MM.1S (cell line): ENCODE results near the gene LRTM2.

Experiments used
- DNase-seq: peaks from one replicate; pipeline ENCODE4 v3.0.0-alpha.2; 2015
- H2AFZ ChIP-seq: fragments of 300-600 bp; sonication (generic); 2 replicates; pipeline ENCODE4 v1.6.0; 2016; ENCODE audit warnings: antibody characterized with exemption, low read length
- H3F3A ChIP-seq: fragments of 300-600 bp; sonication (generic); 2 replicates; pipeline ENCODE4 v1.6.1; 2016; ENCODE audit warnings: mild to moderate bottlenecking, antibody characterized with exemption, low read length, moderate library complexity, mixed read lengths; ENCODE audit not compliant: insufficient read depth
- H3K27ac ChIP-seq: fragments of 300-600 bp; sonication (generic); 2 replicates; pipeline ENCODE4 v1.5.1; 2016; ENCODE audit warnings: mild to moderate bottlenecking, low read length
- H3K27me3 ChIP-seq: fragments of 300-600 bp; sonication (generic); replicated peaks from 2 replicates; pipeline ENCODE4 v1.6.0; 2016; ENCODE audit warnings: low read length; ENCODE audit not compliant: insufficient read depth
- H3K36me3 ChIP-seq: fragments of 300-600 bp; sonication (generic); replicated peaks from 2 replicates; pipeline ENCODE4 v1.6.1; 2016; ENCODE audit warnings: mild to moderate bottlenecking, low read length, mixed read lengths; ENCODE audit not compliant: insufficient read depth
- H3K4me1 ChIP-seq: fragments of 300-600 bp; sonication (generic); 2 replicates; pipeline ENCODE4 v1.6.1; 2016; ENCODE audit warnings: low read length, mixed read lengths
- H3K4me2 ChIP-seq: fragments of 300-600 bp; sonication (generic); 2 replicates; pipeline ENCODE4 v1.6.0; 2016; ENCODE audit warnings: low read depth, low read length
- H3K4me3 ChIP-seq: fragments of 300-600 bp; sonication (generic); 2 replicates; pipeline ENCODE4 v1.5.1; 2016; ENCODE audit warnings: low read length, mixed read lengths
- H3K79me2 ChIP-seq: fragments of 300-600 bp; sonication (generic); 2 replicates; pipeline ENCODE4 v1.6.1; 2016; ENCODE audit warnings: mixed run types, low read length, mixed read lengths
- H3K9ac ChIP-seq: fragments of 300-600 bp; sonication (generic); 2 replicates; pipeline ENCODE4 v1.6.1; 2016; ENCODE audit warnings: low read length, mixed read lengths
- H3K9me2 ChIP-seq: fragments of 300-600 bp; sonication (generic); replicated peaks from 2 replicates; pipeline ENCODE4 v1.6.1; 2016; ENCODE audit warnings: mild to moderate bottlenecking, low read length, mixed read lengths; ENCODE audit not compliant: insufficient read depth
- H3K9me3 ChIP-seq: fragments of 300-600 bp; sonication (generic); replicated peaks from 2 replicates; pipeline ENCODE4 v1.6.1; 2016; ENCODE audit warnings: mild to moderate bottlenecking, low read length, mixed read lengths; ENCODE audit not compliant: insufficient read depth
- H4K20me1 ChIP-seq: fragments of 300-600 bp; sonication (generic); 2 replicates; pipeline ENCODE4 v1.6.1; 2016; ENCODE audit warnings: mild to moderate bottlenecking, low read length, moderate library complexity, mixed read lengths; ENCODE audit not compliant: insufficient read depth
- EZH2 ChIP-seq: fragments of 300-600 bp; sonication (generic); optimal IDR thresholded peaks from 2 replicates; pipeline ENCODE3; 2017; ENCODE audit warnings: low read depth, mild to moderate bottlenecking, antibody characterized with exemption, low read length, mixed read lengths
- EZH2phosphoT487 ChIP-seq: fragments of 300-600 bp; sonication (generic); IDR thresholded peaks from 2 replicates; pipeline ENCODE4 v1.6.1; 2018; ENCODE audit warnings: antibody characterized with exemption, low read length
- TF ChIP-seq, protein P1 (sequence below): fragments of 300-600 bp; sonication (generic); IDR thresholded peaks from 2 replicates; pipeline ENCODE4 v1.5.1; 2016; ENCODE audit warnings: antibody characterized with exemption, low read length, mixed read lengths

The LRTM2 gene

DNA sequence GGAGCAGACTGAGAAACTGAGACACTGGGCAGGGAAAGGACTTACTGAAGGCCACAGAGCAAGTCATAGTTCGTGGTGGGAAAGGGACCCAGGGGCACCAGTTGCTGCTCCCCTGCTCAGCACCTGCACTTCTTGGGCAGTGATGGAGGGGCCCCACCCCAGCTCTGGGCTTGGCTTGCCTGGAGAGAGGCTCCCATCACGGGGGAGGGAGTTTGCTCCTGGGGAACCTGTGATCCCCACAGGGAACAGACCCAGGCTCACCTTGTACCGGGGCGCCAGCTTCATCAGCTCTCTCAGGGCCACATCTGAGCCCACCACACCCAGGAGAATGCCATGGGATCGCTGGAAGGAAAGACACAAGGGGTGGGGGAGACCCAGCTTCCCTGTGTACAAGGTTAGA is 58.3 kb downstream of the LRTM2 start:
- Histone ChIP-seq H3K9me2 (no peaks in the 10 kb centered on the region), H3K9me3 (no peaks in the 10 kb centered on the region), H3K4me2 (no peak overlapping the region), H2AFZ (no peak overlapping the region), H3K4me3 (no peak overlapping the region), H4K20me1 (no peaks in the 10 kb centered on the region), H3K4me1 (no peaks in the 10 kb centered on the region), H3K79me2 (no peaks in the 10 kb centered on the region), H3K27ac (no peak overlapping the region), H3F3A (no peaks in the 10 kb centered on the region), H3K27me3 (no peaks in the 10 kb centered on the region), H3K9ac (no peak overlapping the region), H3K36me3 (no peaks in the 10 kb centered on the region)
- DNase-seq = no peak
- no peak for TF ChIP-seq EZH2phosphoT487
- no peak for TF ChIP-seq EZH2
- TF ChIP-seq, protein P1, sequence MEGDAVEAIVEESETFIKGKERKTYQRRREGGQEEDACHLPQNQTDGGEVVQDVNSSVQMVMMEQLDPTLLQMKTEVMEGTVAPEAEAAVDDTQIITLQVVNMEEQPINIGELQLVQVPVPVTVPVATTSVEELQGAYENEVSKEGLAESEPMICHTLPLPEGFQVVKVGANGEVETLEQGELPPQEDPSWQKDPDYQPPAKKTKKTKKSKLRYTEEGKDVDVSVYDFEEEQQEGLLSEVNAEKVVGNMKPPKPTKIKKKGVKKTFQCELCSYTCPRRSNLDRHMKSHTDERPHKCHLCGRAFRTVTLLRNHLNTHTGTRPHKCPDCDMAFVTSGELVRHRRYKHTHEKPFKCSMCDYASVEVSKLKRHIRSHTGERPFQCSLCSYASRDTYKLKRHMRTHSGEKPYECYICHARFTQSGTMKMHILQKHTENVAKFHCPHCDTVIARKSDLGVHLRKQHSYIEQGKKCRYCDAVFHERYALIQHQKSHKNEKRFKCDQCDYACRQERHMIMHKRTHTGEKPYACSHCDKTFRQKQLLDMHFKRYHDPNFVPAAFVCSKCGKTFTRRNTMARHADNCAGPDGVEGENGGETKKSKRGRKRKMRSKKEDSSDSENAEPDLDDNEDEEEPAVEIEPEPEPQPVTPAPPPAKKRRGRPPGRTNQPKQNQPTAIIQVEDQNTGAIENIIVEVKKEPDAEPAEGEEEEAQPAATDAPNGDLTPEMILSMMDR = no peak

DNA sequence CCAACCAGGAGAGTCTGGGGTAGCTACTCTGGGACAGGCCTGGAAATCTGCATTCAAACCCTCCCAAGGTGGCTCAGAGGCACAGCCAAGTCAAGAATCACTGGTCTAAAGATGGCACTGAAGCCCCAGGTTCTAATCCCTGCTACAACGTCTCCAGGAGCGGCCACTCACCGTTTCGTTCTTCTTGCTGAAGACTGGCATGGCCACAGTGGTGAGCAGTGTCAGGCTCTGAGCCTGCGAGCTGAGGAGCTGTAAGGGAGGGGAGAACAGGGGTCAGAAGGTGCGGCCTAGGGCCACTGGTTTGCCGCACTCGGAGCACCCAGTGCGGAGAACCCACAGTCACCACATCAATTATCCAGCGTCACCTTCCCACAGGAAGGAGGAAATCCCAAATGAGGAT is 59.3 kb downstream of the LRTM2 start:
- H3K4me3 ChIP-seq = no peak overlapping the region
- no peaks in the 10 kb centered on the region; the same call in 1 of the 2 replicates for H3K27me3 ChIP-seq
- DNase-seq = no peak
- H3F3A ChIP-seq = no peaks in the 10 kb centered on the region
- H2AFZ ChIP-seq = no peak overlapping the region
- no peaks in the 10 kb centered on the region for H3K36me3 ChIP-seq
- no peaks in the 10 kb centered on the region for H3K79me2 ChIP-seq
- no peak overlapping the region for H3K27ac ChIP-seq
- no peaks in the 10 kb centered on the region for H3K4me1 ChIP-seq
- H3K9me2 ChIP-seq = no peaks in the 10 kb centered on the region
- H3K4me2 ChIP-seq = no peak overlapping the region
- TF ChIP-seq, protein P1 = no peak
- TF ChIP-seq EZH2phosphoT487 (no peak), EZH2 (no peak)
- no peaks in the 10 kb centered on the region for H3K9me3 ChIP-seq
- no peak overlapping the region for H3K9ac ChIP-seq
- no peaks in the 10 kb centered on the region for H4K20me1 ChIP-seq

DNA sequence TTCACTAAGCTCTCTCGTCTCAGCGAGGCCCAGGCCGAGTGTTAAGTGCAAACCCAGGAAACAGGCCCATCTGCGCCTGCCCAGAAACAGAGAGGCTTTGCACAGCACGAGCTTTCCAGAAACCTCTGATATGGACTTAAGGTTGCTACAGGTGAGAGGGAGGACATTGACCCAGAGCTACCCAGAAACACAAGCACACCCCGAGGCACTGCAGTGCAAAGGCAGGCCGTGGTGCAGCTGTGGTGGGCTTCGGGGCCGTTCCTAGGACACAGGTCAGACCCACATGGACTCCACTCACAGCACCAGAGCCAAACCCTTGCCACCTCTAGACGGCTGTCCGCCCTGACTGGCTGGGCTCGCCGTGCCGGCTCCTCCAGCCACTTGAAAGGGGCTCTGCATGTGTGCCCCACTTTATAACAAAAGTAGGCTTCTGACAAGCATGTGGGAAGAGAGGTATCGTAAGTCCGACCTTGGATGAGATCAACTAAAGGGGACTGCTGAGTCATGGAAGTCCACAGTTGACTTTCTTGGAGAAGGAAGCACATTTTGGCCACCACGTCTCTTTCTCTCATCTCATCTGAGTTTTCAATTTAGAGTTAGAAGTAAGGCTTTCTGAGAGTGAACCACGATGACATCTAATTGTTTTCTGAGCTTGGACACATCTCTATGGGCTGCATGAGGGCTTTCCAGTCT is 59.9 kb downstream of the LRTM2 start:
- DNase-seq = no peak
- no peaks in the 10 kb centered on the region for H4K20me1 ChIP-seq
- no peaks in the 10 kb centered on the region for H3K9me3 ChIP-seq
- no peak for TF ChIP-seq EZH2phosphoT487
- no peak overlapping the region for H3K4me2 ChIP-seq
- no peak overlapping the region for H3K4me3 ChIP-seq
- no peaks in the 10 kb centered on the region; the same call in 1 of the 2 replicates for H3K27me3 ChIP-seq
- H3F3A ChIP-seq = no peaks in the 10 kb centered on the region
- H3K27ac ChIP-seq = no peak overlapping the region
- no peaks in the 10 kb centered on the region for H3K4me1 ChIP-seq
- H2AFZ ChIP-seq = no peak overlapping the region
- H3K36me3 ChIP-seq = no peaks in the 10 kb centered on the region
- no peak overlapping the region for H3K9ac ChIP-seq
- H3K79me2 ChIP-seq = no peaks in the 10 kb centered on the region
- no peaks in the 10 kb centered on the region for H3K9me2 ChIP-seq

DNA sequence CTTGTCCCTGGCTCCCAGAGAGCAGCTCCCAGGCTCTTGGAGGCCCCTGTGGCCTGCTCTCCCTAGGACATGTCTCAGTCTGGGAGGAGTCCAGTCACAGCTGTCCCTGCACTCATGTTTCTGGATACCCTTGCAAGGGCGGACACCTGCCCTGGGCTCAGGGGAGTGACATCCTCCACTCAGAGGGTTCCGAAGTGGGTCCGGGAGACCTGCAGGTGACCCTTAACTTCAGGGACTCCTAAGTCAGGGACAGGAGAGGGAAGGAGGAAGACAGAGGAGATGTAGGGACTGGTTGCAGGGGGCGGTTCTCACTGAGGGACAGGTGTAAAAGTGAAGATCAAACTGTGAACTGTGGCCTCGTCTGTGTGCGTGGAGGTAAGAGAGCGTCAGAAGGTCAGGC is 60.5 kb downstream of the LRTM2 start:
- H3K27me3 ChIP-seq = no peaks in the 10 kb centered on the region; the same call in 1 of the 2 replicates
- H3K9me2 ChIP-seq = no peaks in the 10 kb centered on the region
- H3K27ac ChIP-seq = no peak overlapping the region
- no peak for DNase-seq
- no peak overlapping the region for H3K9ac ChIP-seq
- no peaks in the 10 kb centered on the region for H3K9me3 ChIP-seq
- no peaks in the 10 kb centered on the region for H3K79me2 ChIP-seq
- H3K36me3 ChIP-seq = no peaks in the 10 kb centered on the region
- H4K20me1 ChIP-seq = no peaks in the 10 kb centered on the region
- TF ChIP-seq EZH2 (no peak), EZH2phosphoT487 (no peak)
- no peak overlapping the region for H2AFZ ChIP-seq
- no peaks in the 10 kb centered on the region for H3F3A ChIP-seq
- no peak overlapping the region for H3K4me2 ChIP-seq
- no peak overlapping the region for H3K4me3 ChIP-seq
- no peaks in the 10 kb centered on the region for H3K4me1 ChIP-seq
